Esophagus muscularis mucosa (tissue), 4 donors: ENCODE data around the gene RNF175. TPM values are rescaled to one million over a fixed set of nuclear protein-coding genes. Genes with fewer than 3 reads are reported as not detected.

Source experiments
- DNase-seq: peaks from one replicate; pipeline ENCODE4 v3.0.0-alpha.2; 2017; ENCODE audit errors: extremely low spot score
- H3K27ac ChIP-seq, 4 donors: fragments of 200-600 bp; sonication (generic); replicated peaks in 1 of 4; 1 replicate in 3 of 4; 2 replicates in 1 of 4; pipeline ENCODE4 v1.5.1; 2016 to 2019; ENCODE audit warnings: mild to moderate bottlenecking in 1 of 4
- H3K27me3 ChIP-seq, 4 donors: fragments of 200-600 bp; sonication (generic); one replicate each; pipeline versions ENCODE4 v1.5.1 to v1.6.0; 2016 to 2019
- H3K36me3 ChIP-seq, 4 donors: fragments of 200-600 bp; sonication (generic); one replicate each; pipeline ENCODE4 v1.5.1; 2016 to 2019
- H3K4me1 ChIP-seq, 4 donors: fragments of 200-600 bp; sonication (generic); one replicate each; pipeline ENCODE4 v1.5.1; 2016 to 2019
- H3K4me3 ChIP-seq, 4 donors: fragments of 200-600 bp; sonication (generic); 1 replicate in 2 of 4; 2 replicates in 2 of 4; pipeline ENCODE4 v1.5.1; 2016 to 2019; ENCODE audit warnings: mild to moderate bottlenecking in 4 of 4, moderate library complexity in 1 of 4
- H3K9me3 ChIP-seq, 4 donors: fragments of 200-600 bp; sonication (generic); 1 replicate in 3 of 4; 2 replicates in 1 of 4; pipeline ENCODE4 v1.5.1; 2016 to 2019
- CTCF ChIP-seq, 3 experiments: fragments of 200-600 bp in 2 of 3; fragments of 450-650 bp in 1 of 3; sonication (generic) in 2 of 3; IDR thresholded peaks; one replicate each; pipeline ENCODE4 v1.5.1; 2017 to 2019; ENCODE audit warnings: antibody characterized with exemption in 3 of 3, mild to moderate bottlenecking in 2 of 3, moderate library complexity in 1 of 3
- EP300 ChIP-seq: sonication (generic); formaldehyde crosslinking; IDR thresholded peaks from one replicate; pipeline ENCODE4 v1.6.1; 2017; ENCODE audit warnings: antibody characterized with exemption
- POLR2A ChIP-seq: fragments of 450-650 bp; IDR thresholded peaks from one replicate; pipeline ENCODE4 v1.6.1; 2017; ENCODE audit warnings: antibody characterized with exemption, moderate library complexity, mild to moderate bottlenecking, low read depth
- POLR2AphosphoS5 ChIP-seq, 2 donors: sonication (generic); formaldehyde crosslinking; IDR thresholded peaks; one replicate each; pipeline ENCODE4 v1.6.1; 2017; ENCODE audit warnings: antibody characterized with exemption in 2 of 2
- WGBS: methylation state at CpG from one replicate; pipeline ENCODE4 v1.1.5; 2018; 5-methylcytosine and 5-hydroxymethylcytosine counted together
- intact Hi-C: fragments of 100-400 bp; cut with DNase I; formaldehyde crosslinking; loops from one replicate; pipeline ENCODE4 v1.15.1; 2023
- total RNA-seq, 4 donors: library from RNA; depleted of rRNA; stranded (reverse); fragments of >200 nt; gene quantifications; one replicate each; pipeline versions ENCODE4 v1.1.0 to v1.2.1, GENCODE V29; 2016

Gene RNF175
- total RNA-seq, 4 donors from 2014 or later: 0.19 to 1.4 (median 0.50) TPM; not detected in 1

GRCh38 chr4:153794006-153794405 lies 34.2 kb upstream of the RNF175 start:
- H3K27me3 ChIP-seq: peaks cover 0 to 43% (median 36%) of the 10 kb centered on the region in 4 donors
- H3K9me3 ChIP-seq: no peaks in the 10 kb centered on the region
- TF ChIP-seq POLR2A (no peak), POLR2AphosphoS5 (IDR thresholded peaks at IDR 0.05) (no peak)
- DNase-seq: no peak
- intact Hi-C loops: loop anchor here (5.0 kb wide), 1 partner anchor 518 kb away; no protein-coding TSS in a partner anchor
- no peaks in the 10 kb centered on the region for H3K36me3 ChIP-seq
- H3K4me3 ChIP-seq: no peak overlapping the region
- H3K27ac ChIP-seq: no peak overlapping the region
- H3K4me1 ChIP-seq: peaks cover 19 to 41% (median 37%) of the 10 kb centered on the region in 4 donors
- 78% methylated on average over 5 of the region's 5 CpGs for WGBS

- Histone ChIP-seq H3K4me3 (peak overlapping the region; percentile 24 to 48 (median 35)), H3K27me3 (peaks cover 0 to 56% (median 46%) of the 10 kb centered on the region in 4 donors), H3K9me3 (no peaks in the 10 kb centered on the region), H3K36me3 (no peaks in the 10 kb centered on the region), H3K27ac (no peak overlapping the region), H3K4me1 (peaks cover 25 to 51% (median 45%) of the 10 kb centered on the region in 4 donors)
- TF ChIP-seq POLR2AphosphoS5 (IDR thresholded peaks at IDR 0.05) (no peak), CTCF (IDR thresholded peaks at IDR 0.05) (no peak), EP300 (no peak), POLR2A (no peak)
- intact Hi-C loops: loop anchor here (5.0 kb wide), 1 partner anchor 520 kb away; no protein-coding TSS in a partner anchor
- 24% methylated on average over 38 of the region's 39 CpGs for WGBS
- no peak for DNase-seq
Measured at GRCh38 chr4:153792618-153793247, 32.9 kb upstream of the RNF175 start.

- intact Hi-C loops: loop anchor here (5.0 kb wide), 1 partner anchor 520 kb away; no protein-coding TSS in a partner anchor
- DNase-seq: no peak
Measured at GRCh38 chr4:153791746-153792617, 32.2 kb upstream of the RNF175 start.

GRCh38 chr4:153790962-153791551 lies 31.2 kb upstream of the RNF175 start:
- Histone ChIP-seq H3K4me3 (peak overlapping the region; percentile 42 to 48 (median 45)), H3K27ac (peak overlapping the region in 3 of 4 donors; percentile 15 to 48 (median 40))
- intact Hi-C loops: loop anchor here (5.0 kb wide), 1 partner anchor 521 kb away; no protein-coding TSS in a partner anchor

More at GRCh38 chr4:153791746-153792617, 32.2 kb upstream of the RNF175 start:
- no peak for TF ChIP-seq EP300
- peak in 1 of 3 experiments; percentile 18 for TF ChIP-seq CTCF (IDR thresholded peaks at IDR 0.05)
- peaks cover 25 to 51% (median 45%) of the 10 kb centered on the region in 4 donors for H3K4me1 ChIP-seq
- no peaks in the 10 kb centered on the region for H3K9me3 ChIP-seq
- H3K36me3 ChIP-seq: no peaks in the 10 kb centered on the region
- no peak overlapping the region for H3K27ac ChIP-seq
- H3K4me3 ChIP-seq: peak overlapping the region; percentile 42 to 48 (median 45)
- 26% methylated on average over 23 of the region's 37 CpGs for WGBS
- peaks cover 0 to 63% (median 46%) of the 10 kb centered on the region in 4 donors for H3K27me3 ChIP-seq

More at GRCh38 chr4:153790962-153791551, 31.2 kb upstream of the RNF175 start:
- Histone ChIP-seq H3K27me3 (peaks cover 0 to 67% (median 46%) of the 10 kb centered on the region in 4 donors), H3K36me3 (no peaks in the 10 kb centered on the region), H3K4me1 (peaks cover 25 to 51% (median 45%) of the 10 kb centered on the region in 4 donors), H3K9me3 (no peaks in the 10 kb centered on the region)
- WGBS: 28% methylated on average over 5 of the region's 51 CpGs
- DNase-seq: no peak
- TF ChIP-seq CTCF (IDR thresholded peaks at IDR 0.05): peak in 1 of 3 experiments; percentile 41
- no peak for TF ChIP-seq EP300
- no peak for TF ChIP-seq POLR2AphosphoS5 (IDR thresholded peaks at IDR 0.05)
- no peak for TF ChIP-seq POLR2A
